Measurements from ENCODE around the gene ADGRL1.

DNA sequence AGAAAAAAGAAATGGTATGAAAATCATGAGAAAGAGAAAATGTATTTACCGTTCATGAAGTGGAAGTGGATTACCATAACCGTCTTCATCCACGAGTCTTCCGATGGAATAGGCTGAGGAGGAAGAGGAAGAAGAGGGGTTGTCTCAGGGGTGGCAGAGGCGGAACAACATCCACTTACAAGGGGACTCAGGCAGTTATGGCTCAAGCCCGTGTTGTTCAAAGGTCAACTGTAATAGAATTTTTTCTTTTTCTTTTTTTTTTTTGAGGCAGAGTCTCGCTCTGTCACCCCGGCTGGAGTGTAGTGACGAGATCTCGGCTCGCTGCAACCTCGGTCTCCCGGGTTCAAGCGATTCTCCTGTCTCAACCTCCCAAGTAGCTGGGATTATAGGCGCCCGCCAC, 16.9 kb upstream of the ADGRL1 start:
- TF ChIP-seq EP300 (IDR thresholded peaks at IDR 0.05; ENCODE audit: borderline replicate concordance) = no peak
- TF ChIP-seq CEBPB (IDR thresholded peaks at IDR 0.05) = no peak
- TF ChIP-seq FOXM1 (IDR thresholded peaks at IDR 0.05; ENCODE audit: borderline replicate concordance, low read depth) = no peak
- TF ChIP-seq TEAD4 (IDR thresholded peaks at IDR 0.05) = no peak
- no peak for TF ChIP-seq TAF1 (IDR thresholded peaks at IDR 0.05; ENCODE audit: low read depth)
- no peak for TF ChIP-seq YY1 (IDR thresholded peaks at IDR 0.05; ENCODE audit: low read depth)
